Central memory CD4-positive, alpha-beta T cell (primary cell): ENCODE results near the gene ORC1.

ENCODE experiments used
- DNase-seq: peaks from one replicate; pipeline ENCODE4 v3.0.0; 2022

ORC1 gene

DNA sequence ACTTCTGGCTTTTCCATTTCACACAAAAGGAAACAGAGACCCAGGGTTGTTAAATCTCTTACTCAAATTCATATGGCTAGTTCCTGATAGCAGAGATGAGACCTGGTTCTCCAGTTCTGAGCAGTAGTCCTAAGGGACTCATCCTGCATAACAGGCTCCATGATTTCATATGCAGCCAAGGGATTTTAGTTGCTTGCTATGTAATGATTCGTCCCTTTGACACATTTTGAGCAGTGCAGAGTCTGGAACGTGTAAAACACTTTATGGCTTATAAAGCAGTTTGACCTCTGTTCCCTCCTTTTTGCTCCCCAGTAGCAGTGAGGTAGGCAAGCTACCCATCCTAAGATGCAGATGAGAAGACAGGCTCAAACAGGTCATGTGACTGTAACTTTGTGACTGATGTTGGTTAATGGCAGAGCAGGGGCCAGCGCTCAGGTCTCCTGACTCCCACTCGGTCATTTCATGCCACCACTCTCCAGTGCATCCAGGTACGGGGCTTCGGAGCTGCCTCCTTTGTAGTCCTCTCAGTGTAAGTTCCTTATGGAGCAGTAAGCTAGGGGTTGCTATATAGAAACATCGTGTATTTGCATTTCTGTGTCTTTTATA, 62.5 kb downstream of the ORC1 start:
- DNase-seq: no peak

DNA sequence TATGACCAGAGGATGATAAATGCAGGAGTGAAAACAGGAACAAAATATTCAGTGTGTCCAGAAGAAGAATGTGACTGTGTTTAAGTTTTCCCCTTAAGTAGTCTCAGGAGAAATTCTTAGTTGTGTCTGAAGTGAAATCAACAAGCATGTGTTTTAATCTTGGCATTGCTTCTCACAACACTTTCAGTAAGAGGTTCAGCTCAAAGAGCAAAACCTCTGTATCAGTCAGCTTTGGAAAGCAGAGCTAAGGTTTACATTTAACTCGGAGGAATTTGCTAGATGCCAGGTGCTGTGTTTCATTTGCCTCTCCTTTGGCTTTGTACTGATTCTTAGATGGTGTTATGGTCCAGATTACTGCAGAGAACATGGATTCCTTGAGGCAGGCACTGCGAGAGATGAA, 66.8 kb downstream of the ORC1 start:
- no peak for DNase-seq

DNA sequence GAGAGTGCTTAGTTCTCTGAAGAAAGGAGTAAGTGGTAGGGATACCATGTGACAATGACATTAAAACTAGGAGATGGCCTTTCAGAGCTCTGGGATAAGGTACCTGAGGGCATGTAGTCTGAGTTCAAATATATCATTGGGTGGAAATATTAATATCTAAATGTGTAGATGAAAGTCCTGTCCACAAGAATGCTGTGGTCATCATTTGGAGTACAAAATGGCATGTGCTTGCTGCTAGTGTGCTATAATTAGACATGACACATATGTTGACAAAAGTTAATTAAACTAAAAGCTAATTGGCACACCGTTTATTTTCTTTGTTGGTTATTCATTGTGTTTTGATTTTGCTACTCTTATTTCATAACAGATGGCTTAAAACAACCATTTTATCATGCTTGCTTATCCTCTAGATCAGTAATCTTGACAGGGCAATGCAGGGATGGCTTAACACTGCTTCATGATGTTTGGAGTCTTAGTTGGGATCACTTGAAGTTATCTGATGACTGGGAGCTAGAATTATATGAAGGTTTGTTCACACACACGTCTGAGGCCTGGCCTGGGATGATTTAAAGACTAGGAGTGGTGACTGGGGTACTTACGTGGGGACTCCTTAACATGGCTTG, 69.2 kb downstream of the ORC1 start:
- no peak for DNase-seq

DNA sequence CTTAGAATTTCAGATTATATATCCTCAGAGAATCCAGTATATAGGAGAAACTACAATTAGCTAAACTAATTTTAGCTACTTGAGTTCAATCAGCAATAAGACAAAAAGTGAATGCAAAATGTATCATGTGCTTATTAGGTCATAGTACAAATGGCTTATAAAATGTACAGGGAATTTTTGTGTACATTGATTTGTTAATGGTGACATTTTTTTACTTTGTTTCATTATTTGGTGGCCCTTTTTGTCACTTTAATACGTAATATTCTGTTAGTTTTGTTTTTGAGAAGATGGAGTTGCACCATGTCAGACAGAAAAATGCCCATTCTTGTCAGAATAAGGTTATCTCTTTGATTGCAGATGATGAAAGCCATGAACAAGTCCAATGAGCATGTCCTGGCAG, 71.8 kb downstream of the ORC1 start:
- DNase-seq: no peak

DNA sequence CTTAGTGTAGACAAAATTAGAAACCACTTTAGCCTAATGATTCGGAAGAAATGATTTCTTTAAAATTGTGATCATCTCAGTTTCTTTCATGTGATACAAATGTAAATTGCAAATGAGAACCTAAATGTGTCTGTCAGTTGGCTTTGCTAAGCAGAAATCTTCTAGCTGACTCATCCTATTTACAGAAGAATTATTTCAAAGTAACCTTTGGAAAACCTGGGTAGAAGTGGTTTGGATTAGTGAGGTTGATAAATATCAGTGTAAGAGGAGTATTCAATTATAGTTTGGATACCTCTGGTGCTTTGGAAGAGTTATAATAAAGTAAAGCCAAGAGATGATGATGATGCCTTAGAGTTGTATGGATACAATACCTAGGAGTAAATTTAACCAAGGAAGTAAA, 75.6 kb downstream of the ORC1 start:
- DNase-seq: no peak

DNA sequence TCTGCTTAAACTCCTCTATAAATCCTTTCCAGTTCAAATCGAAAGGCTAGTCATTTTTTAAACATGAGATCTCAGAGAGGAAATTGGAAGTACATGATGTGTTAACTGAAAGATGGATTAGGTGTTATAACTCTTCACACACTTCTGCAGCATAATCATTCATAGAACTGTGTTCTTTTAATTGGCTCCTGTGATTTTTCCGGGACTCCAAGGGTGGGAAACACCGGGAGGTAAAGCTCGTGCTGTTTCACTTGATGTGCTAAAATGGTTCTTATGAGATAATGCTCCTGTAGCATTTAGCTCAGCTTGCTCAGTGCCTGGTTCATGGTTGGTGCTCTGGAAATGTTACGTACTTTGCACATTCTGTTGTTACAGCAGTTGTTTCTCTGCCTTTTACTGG, 78.4 kb downstream of the ORC1 start:
- DNase-seq: no peak

DNA sequence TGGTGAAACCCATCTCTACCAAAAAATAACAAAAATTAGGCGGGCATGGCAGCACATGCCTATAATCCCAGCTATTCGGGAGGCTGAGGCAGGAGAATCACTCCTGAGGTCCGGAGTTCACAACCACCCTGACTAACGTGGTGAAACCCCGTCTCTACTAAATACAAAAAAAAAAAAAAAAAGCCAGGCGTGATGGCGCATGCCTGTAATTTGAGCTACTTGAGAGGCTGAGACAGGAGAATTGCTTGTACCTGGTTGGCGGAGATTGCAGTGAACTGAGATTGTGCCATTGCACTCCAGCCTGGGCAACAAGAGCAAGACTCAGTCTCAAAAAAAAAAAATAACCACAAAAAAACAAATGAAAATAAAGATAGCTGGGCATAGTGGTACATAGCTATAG, 80.5 kb downstream of the ORC1 start:
- DNase-seq: no peak
